K562 (cell line): ENCODE data around the gene JMJD1C. TPM values are rescaled to one million over a fixed set of nuclear protein-coding genes. Genes with fewer than 3 reads are reported as not detected.

ENCODE experiments used
- BRF2 ChIP-seq: IDR thresholded peaks from 3 replicates; pipeline ENCODE4 v1.6.1; 2011; ENCODE audit warnings: borderline replicate concordance, mild to moderate bottlenecking; ENCODE audit not compliant: insufficient read length, insufficient read depth
- COPS2 ChIP-seq: fragments of 450-650 bp; conservative IDR thresholded peaks from 2 replicates; pipeline ENCODE4 v1.6.1; 2016; ENCODE audit warnings: mild to moderate bottlenecking, moderate library complexity
- EHMT2 ChIP-seq: fragments of 450-650 bp; IDR thresholded peaks from 2 replicates; pipeline ENCODE4 v1.6.1; 2018; ENCODE audit warnings: antibody characterized with exemption
- ESRRB ChIP-seq: fragments of 250-450 bp; sonication (Bioruptor Pico); IDR thresholded peaks from 2 replicates; pipeline ENCODE4 v1.5.0; 2020; ENCODE audit warnings: mild to moderate bottlenecking, moderate library complexity, borderline replicate concordance
- FOS ChIP-seq: IDR thresholded peaks from 3 replicates; pipeline ENCODE4 v1.6.1; 2011; ENCODE audit not compliant: insufficient read length; ENCODE audit errors: extremely low read depth
- HDAC2 ChIP-seq: fragments of 450-650 bp; IDR thresholded peaks from 2 replicates; pipeline ENCODE4 v1.6.1; 2016; ENCODE audit warnings: mild to moderate bottlenecking
- TGIF2 ChIP-seq: sonication (generic); formaldehyde crosslinking; IDR thresholded peaks from 2 replicates; pipeline ENCODE4 v1.8.1; 2022; ENCODE audit warnings: mild to moderate bottlenecking, missing genetic modification reagents, moderate library complexity
- YY1 ChIP-seq, 3 experiments: IDR thresholded peaks; 2 replicates each; pipeline ENCODE4 v1.6.1; 2011; ENCODE audit warnings: low read length in 2 of 3, mild to moderate bottlenecking in 2 of 3, moderate library complexity in 2 of 3, borderline replicate concordance in 1 of 3, control low read depth in 1 of 3, low read depth in 1 of 3; ENCODE audit not compliant: insufficient read depth in 3 of 3, insufficient replicate concordance in 2 of 3, control insufficient read depth in 1 of 3, insufficient read length in 1 of 3; ENCODE audit errors: extremely low read depth in 1 of 3
- ZC3H4 ChIP-seq: sonication (generic); formaldehyde crosslinking; IDR thresholded peaks from 2 replicates; pipeline ENCODE4 v1.9.0; 2021; ENCODE audit warnings: missing genetic modification reagents, borderline replicate concordance
- ZKSCAN1 ChIP-seq: fragments of 150-350 bp; IDR thresholded peaks from 2 replicates; pipeline ENCODE4 v1.6.1; 2016; ENCODE audit warnings: low read depth, low read length
- ZNF224 ChIP-seq: sonication (generic); formaldehyde crosslinking; IDR thresholded peaks from 2 replicates; pipeline ENCODE4 v1.8.0; 2022; ENCODE audit warnings: mild to moderate bottlenecking, missing genetic modification reagents
- ZNF436 ChIP-seq: fragments of 250-450, 450-650 bp; sonication (Bioruptor Pico); formaldehyde crosslinking; IDR thresholded peaks from 2 replicates; pipeline ENCODE4 v1.7.0; 2020; ENCODE audit warnings: mild to moderate bottlenecking
- ZNF76 ChIP-seq: fragments of 250-450 bp; sonication (Bioruptor Pico); IDR thresholded peaks from 2 replicates; pipeline ENCODE4 v1.4.0; 2020; ENCODE audit warnings: mild to moderate bottlenecking, moderate library complexity, borderline replicate concordance
- polyA plus RNA-seq, 8 experiments: library from polyadenylated mRNA; depleted of rRNA in 4 of 8; stranded (reverse) in 5 of 8; unstranded in 3 of 8; fragments of >200 nt; fragmentation: Nextera tagmentation in 2 of 8; fragmentation: Illumina TruSeq in 1 of 8; extraction: Ambion mirVana in 2 of 8; extraction: Trizol in 1 of 8; gene quantifications; 2 replicates each; pipeline versions ENCODE4 v1.2.1 to v1.2.3, GENCODE V29; 2011 to 2014; ENCODE audit warnings: inconsistent platforms in 1 of 8, missing spikeins in 1 of 8
- total RNA-seq, 7 experiments: library from RNA; depleted of rRNA in 6 of 7; stranded (reverse); fragments of >200 nt in 6 of 7; fragmentation: Illumina TruSeq in 2 of 7; extraction: Trizol in 2 of 7; gene quantifications; 2 replicates each; pipeline versions ENCODE4 v1.2.1 to v1.2.3, GENCODE V29; 2011 to 2021; ENCODE audit warnings: low replicate concordance in 1 of 7
- TF ChIP-seq, protein P1 (sequence below): fragments of 450-650 bp; IDR thresholded peaks from 2 replicates; pipeline ENCODE4 v1.6.1; 2017; ENCODE audit warnings: antibody characterized with exemption
- TF ChIP-seq, protein P2 (sequence below): fragments of 450-650 bp; IDR thresholded peaks from one replicate; pipeline ENCODE4 v1.6.1; 2018; ENCODE audit warnings: mild to moderate bottlenecking, moderate library complexity; ENCODE audit not compliant: partially characterized antibody
- TF ChIP-seq, protein P3 (sequence below): IDR thresholded peaks from 2 replicates; pipeline ENCODE4 v1.6.1; 2011; ENCODE audit not compliant: insufficient read length; ENCODE audit errors: extremely low read depth
- TF ChIP-seq, protein P4 (sequence below): sonication (generic); formaldehyde crosslinking; IDR thresholded peaks from 2 replicates; pipeline ENCODE4 v1.8.0; 2022; ENCODE audit warnings: mild to moderate bottlenecking, missing genetic modification reagents, borderline replicate concordance
- TF ChIP-seq, protein P5 (sequence below): fragments of 250-450 bp; sonication (Bioruptor Pico); IDR thresholded peaks from 2 replicates; pipeline ENCODE4 v1.8.0; 2021; ENCODE audit warnings: borderline replicate concordance, mild to moderate bottlenecking, moderate library complexity; ENCODE audit not compliant: poor library complexity, severe bottlenecking

The JMJD1C gene
- total and polyA plus RNA-seq, 9 of the 15 experiments (the other 6 are each of a cell fraction or from before 2014, with no cell fraction given): 25.3 to 68.0 (median 47.2) TPM

DNA sequence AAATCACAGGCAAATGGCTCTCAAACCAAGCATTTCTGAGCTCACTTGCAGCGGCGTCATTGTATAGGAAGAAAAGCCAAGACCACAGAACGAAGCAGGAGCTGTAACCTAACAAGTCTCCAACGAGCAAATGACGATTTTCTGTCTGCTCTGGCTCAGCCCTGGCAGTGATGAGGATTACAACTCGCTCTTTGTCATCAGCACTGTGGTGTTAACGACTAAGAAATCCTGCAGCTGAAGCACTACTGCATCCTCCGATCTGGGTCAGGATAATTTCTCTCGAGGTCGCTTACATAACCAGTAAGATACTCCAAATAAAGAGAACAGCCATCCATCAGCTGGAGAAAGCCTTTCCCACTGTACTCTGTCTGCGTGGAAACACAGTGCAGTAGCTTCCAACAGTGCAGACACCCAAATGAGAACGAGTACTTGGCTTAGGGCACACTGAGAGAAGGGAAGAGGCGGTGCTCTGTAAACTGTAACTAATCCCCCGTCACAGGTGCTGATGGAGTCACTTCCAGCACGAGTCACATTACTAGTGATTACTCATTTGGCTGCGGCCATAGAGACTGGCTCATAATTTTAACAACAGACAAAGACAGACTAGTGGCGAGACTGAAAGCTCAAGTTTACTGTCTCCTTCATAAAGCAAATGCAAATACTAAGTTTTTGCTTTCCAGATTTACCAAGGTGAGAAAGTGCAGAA, 196.8 kb downstream of the JMJD1C start (continued):
- TF ChIP-seq BRF2: no peak
- TF ChIP-seq TGIF2 (CRISPR knock-in tag): no peak; the same call in 1 of the 2 replicates
- no peak for TF ChIP-seq ZNF224 (CRISPR knock-in tag)
- TF ChIP-seq, protein P1, sequence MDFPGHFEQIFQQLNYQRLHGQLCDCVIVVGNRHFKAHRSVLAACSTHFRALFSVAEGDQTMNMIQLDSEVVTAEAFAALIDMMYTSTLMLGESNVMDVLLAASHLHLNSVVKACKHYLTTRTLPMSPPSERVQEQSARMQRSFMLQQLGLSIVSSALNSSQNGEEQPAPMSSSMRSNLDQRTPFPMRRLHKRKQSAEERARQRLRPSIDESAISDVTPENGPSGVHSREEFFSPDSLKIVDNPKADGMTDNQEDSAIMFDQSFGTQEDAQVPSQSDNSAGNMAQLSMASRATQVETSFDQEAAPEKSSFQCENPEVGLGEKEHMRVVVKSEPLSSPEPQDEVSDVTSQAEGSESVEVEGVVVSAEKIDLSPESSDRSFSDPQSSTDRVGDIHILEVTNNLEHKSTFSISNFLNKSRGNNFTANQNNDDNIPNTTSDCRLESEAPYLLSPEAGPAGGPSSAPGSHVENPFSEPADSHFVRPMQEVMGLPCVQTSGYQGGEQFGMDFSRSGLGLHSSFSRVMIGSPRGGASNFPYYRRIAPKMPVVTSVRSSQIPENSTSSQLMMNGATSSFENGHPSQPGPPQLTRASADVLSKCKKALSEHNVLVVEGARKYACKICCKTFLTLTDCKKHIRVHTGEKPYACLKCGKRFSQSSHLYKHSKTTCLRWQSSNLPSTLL: no peak
- TF ChIP-seq, protein P2, sequence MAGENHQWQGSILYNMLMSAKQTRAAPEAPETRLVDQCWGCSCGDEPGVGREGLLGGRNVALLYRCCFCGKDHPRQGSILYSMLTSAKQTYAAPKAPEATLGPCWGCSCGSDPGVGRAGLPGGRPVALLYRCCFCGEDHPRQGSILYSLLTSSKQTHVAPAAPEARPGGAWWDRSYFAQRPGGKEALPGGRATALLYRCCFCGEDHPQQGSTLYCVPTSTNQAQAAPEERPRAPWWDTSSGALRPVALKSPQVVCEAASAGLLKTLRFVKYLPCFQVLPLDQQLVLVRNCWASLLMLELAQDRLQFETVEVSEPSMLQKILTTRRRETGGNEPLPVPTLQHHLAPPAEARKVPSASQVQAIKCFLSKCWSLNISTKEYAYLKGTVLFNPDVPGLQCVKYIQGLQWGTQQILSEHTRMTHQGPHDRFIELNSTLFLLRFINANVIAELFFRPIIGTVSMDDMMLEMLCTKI: no peak
- TF ChIP-seq ZKSCAN1: no peak
- TF ChIP-seq EHMT2: peak; percentile 45; the same call in 1 of the 2 replicates
- no peak for TF ChIP-seq ZNF436 (CRISPR knock-in tag)
- TF ChIP-seq COPS2: no peak
- TF ChIP-seq, protein P3, sequence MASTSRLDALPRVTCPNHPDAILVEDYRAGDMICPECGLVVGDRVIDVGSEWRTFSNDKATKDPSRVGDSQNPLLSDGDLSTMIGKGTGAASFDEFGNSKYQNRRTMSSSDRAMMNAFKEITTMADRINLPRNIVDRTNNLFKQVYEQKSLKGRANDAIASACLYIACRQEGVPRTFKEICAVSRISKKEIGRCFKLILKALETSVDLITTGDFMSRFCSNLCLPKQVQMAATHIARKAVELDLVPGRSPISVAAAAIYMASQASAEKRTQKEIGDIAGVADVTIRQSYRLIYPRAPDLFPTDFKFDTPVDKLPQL: peak; percentile 83
- peak in 2 of 3 experiments; percentile 62 to 75 for TF ChIP-seq YY1 (IDR thresholded peaks at IDR 0.05; ENCODE audit: borderline replicate concordance in 1 of 3, control insufficient read depth in 1 of 3, extremely low read depth in 1 of 3, insufficient read depth in 3 of 3, insufficient read length in 1 of 3, insufficient replicate concordance in 2 of 3, low read depth in 1 of 3, low read length in 2 of 3)
- TF ChIP-seq HDAC2: peak; percentile 92
- TF ChIP-seq ZNF76: no peak
- TF ChIP-seq, protein P4, sequence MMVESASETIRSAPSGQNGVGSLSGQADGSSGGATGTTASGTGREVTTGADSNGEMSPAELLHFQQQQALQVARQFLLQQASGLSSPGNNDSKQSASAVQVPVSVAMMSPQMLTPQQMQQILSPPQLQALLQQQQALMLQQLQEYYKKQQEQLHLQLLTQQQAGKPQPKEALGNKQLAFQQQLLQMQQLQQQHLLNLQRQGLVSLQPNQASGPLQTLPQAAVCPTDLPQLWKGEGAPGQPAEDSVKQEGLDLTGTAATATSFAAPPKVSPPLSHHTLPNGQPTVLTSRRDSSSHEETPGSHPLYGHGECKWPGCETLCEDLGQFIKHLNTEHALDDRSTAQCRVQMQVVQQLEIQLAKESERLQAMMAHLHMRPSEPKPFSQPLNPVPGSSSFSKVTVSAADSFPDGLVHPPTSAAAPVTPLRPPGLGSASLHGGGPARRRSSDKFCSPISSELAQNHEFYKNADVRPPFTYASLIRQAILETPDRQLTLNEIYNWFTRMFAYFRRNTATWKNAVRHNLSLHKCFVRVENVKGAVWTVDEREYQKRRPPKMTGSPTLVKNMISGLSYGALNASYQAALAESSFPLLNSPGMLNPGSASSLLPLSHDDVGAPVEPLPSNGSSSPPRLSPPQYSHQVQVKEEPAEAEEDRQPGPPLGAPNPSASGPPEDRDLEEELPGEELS (CRISPR knock-in tag): no peak
- peak; percentile 42 for TF ChIP-seq FOS
- no peak for TF ChIP-seq ESRRB (CRISPR knock-in tag)
- TF ChIP-seq, protein P5, sequence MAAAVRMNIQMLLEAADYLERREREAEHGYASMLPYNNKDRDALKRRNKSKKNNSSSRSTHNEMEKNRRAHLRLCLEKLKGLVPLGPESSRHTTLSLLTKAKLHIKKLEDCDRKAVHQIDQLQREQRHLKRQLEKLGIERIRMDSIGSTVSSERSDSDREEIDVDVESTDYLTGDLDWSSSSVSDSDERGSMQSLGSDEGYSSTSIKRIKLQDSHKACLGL (CRISPR knock-in tag): no peak
- no peak; the same call in 1 of the 2 replicates for TF ChIP-seq ZC3H4 (CRISPR knock-in tag)
